CD14-positive monocyte (primary cell): ENCODE measurements around the gene ARHGAP45. TPM values are rescaled to one million over a fixed set of nuclear protein-coding genes. Genes with fewer than 3 reads are reported as not detected.

Experiments
- DNase-seq, 3 donors: peaks; one replicate each; pipeline ENCODE4 v3.0.0-alpha.2; 2011 to 2022
- H2AFZ ChIP-seq: 2 replicates; pipeline ENCODE4 v1.6.0; 2012; ENCODE audit warnings: mild to moderate bottlenecking, low read depth, low read length, inconsistent platforms; ENCODE audit not compliant: insufficient read depth, poor library complexity, severe bottlenecking
- H3K27ac ChIP-seq, 2 donors: 1 replicate in 1 of 2; 2 replicates in 1 of 2; pipeline ENCODE4 v1.5.1; 2012 to 2013; ENCODE audit warnings: low read length in 2 of 2, control low read depth in 1 of 2, inconsistent platforms in 1 of 2, low read depth in 1 of 2, mild to moderate bottlenecking in 1 of 2
- H3K27me3 ChIP-seq, 2 donors: one replicate each; pipeline versions ENCODE4 v1.6.0 to v1.6.1; 2011 to 2013; ENCODE audit warnings: low read length in 2 of 2; ENCODE audit not compliant: control insufficient read depth in 2 of 2, insufficient read depth in 2 of 2
- H3K36me3 ChIP-seq, 2 donors: replicated peaks in 1 of 2; 1 replicate in 1 of 2; 2 replicates in 1 of 2; pipeline versions ENCODE4 v1.5.1 to v1.6.1; 2012 to 2013; ENCODE audit warnings: low read length in 2 of 2, control low read depth in 1 of 2, inconsistent platforms in 1 of 2, mild to moderate bottlenecking in 1 of 2; ENCODE audit not compliant: insufficient read depth in 2 of 2, control insufficient read depth in 1 of 2
- H3K4me1 ChIP-seq, 2 donors: 1 replicate in 1 of 2; 2 replicates in 1 of 2; pipeline versions ENCODE4 v1.5.1 to v1.6.1; 2012 to 2013; ENCODE audit warnings: low read length in 2 of 2, control low read depth in 1 of 2, inconsistent platforms in 1 of 2, mild to moderate bottlenecking in 1 of 2, moderate library complexity in 1 of 2; ENCODE audit not compliant: insufficient read depth in 2 of 2, control insufficient read depth in 1 of 2
- H3K4me2 ChIP-seq: replicated peaks from 2 replicates; pipeline ENCODE3; 2012; ENCODE audit warnings: low read length, moderate library complexity, mild to moderate bottlenecking; ENCODE audit not compliant: poor library complexity, severe bottlenecking; ENCODE audit errors: extremely low read depth
- H3K4me3 ChIP-seq, 3 experiments: fragments of 200-600 bp in 1 of 3; sonication (generic) in 1 of 3; replicated peaks in 1 of 3; 1 replicate in 2 of 3; 2 replicates in 1 of 3; pipeline ENCODE4 v1.5.1; 2011 to 2013; ENCODE audit warnings: low read length in 3 of 3, mild to moderate bottlenecking in 3 of 3, control low read depth in 2 of 3, low read depth in 2 of 3, inconsistent platforms in 1 of 3, moderate library complexity in 1 of 3
- H3K79me2 ChIP-seq: 2 replicates; pipeline ENCODE4 v1.6.0; 2012; ENCODE audit warnings: mild to moderate bottlenecking, control low read depth, inconsistent platforms, low read length, moderate library complexity; ENCODE audit not compliant: insufficient read depth
- H3K9ac ChIP-seq: 2 replicates; pipeline ENCODE4 v1.6.0; 2017; ENCODE audit warnings: low read length, mild to moderate bottlenecking; ENCODE audit not compliant: insufficient read depth, poor library complexity, severe bottlenecking
- H3K9me3 ChIP-seq, 2 donors: replicated peaks in 1 of 2; 1 replicate in 1 of 2; 2 replicates in 1 of 2; pipeline versions ENCODE4 v1.5.1 to v1.6.1; 2012 to 2013; ENCODE audit warnings: low read length in 2 of 2, control low read depth in 1 of 2; ENCODE audit not compliant: control insufficient read depth in 1 of 2, insufficient read depth in 1 of 2
- H4K20me1 ChIP-seq: 2 replicates; pipeline ENCODE4 v1.6.0; 2012; ENCODE audit warnings: mild to moderate bottlenecking, low read length, control low read depth, moderate library complexity; ENCODE audit not compliant: insufficient read depth
- H3K27ac Mint-ChIP-seq, 7 donors: one replicate each; pipeline ENCODE4 v1.8.0; 2020; ENCODE audit warnings: mild to moderate bottlenecking in 7 of 7, mixed read lengths in 7 of 7, moderate library complexity in 6 of 7, inconsistent platforms in 2 of 7
- H3K27me3 Mint-ChIP-seq, 3 donors: one replicate each; pipeline ENCODE4 v1.8.0; 2021 to 2022; ENCODE audit warnings: low read depth in 3 of 3, mild to moderate bottlenecking in 3 of 3, mixed read lengths in 3 of 3, moderate library complexity in 3 of 3, inconsistent platforms in 1 of 3
- H3K36me3 Mint-ChIP-seq, 2 donors: one replicate each; pipeline ENCODE4 v1.8.0; 2020; ENCODE audit warnings: mixed read lengths in 2 of 2, inconsistent platforms in 1 of 2, mild to moderate bottlenecking in 1 of 2
- H3K4me1 Mint-ChIP-seq: one replicate; pipeline ENCODE4 v1.8.0; 2020; ENCODE audit warnings: mild to moderate bottlenecking, mixed read lengths
- H3K4me3 Mint-ChIP-seq, 2 donors: one replicate each; pipeline ENCODE4 v1.8.0; 2020; ENCODE audit warnings: mild to moderate bottlenecking in 2 of 2, mixed read lengths in 2 of 2, moderate library complexity in 1 of 2
- H3K9me3 Mint-ChIP-seq, 7 donors: one replicate each; pipeline ENCODE4 v1.8.0; 2020 to 2022; ENCODE audit warnings: mixed read lengths in 7 of 7, mild to moderate bottlenecking in 6 of 7, moderate library complexity in 6 of 7, inconsistent platforms in 2 of 7
- CTCF ChIP-seq: fragments of 200-600 bp; IDR thresholded peaks from one replicate; pipeline ENCODE4 v1.8.0; 2022; ENCODE audit warnings: antibody characterized with exemption, mild to moderate bottlenecking
- WGBS: methylation state at CpG from one replicate; pipeline ENCODE4 v1.1.5; 2013; ENCODE audit warnings: missing lambda C conversion rate; ENCODE audit not compliant: insufficient coverage; 5-methylcytosine and 5-hydroxymethylcytosine counted together
- intact Hi-C, 2 donors: fragments of 100-400 bp; cut with micrococcal nuclease; formaldehyde crosslinking; loops; one replicate each; pipeline versions ENCODE4 v1.15.0 to v1.15.1; 2023
- polyA plus RNA-seq, 3 donors: library from polyadenylated mRNA; depleted of rRNA in 1 of 3; unstranded in 2 of 3; stranded (reverse) in 1 of 3; fragments of 300-500 nt in 2 of 3; fragments of >200 nt in 1 of 3; fragmentation: Illumina TruSeq in 2 of 3; gene quantifications; 1 replicate in 2 of 3; 2 replicates in 1 of 3; pipeline ENCODE4 v1.2.3, GENCODE V29; 2012 to 2021

The ARHGAP45 gene
- polyA plus RNA-seq, 3 donors, result 108 to 308 (median 137) TPM

- H3K4me1 ChIP-seq, result peaks cover 49 to 79% of the 10 kb centered on the region in 2 donors
- Mint-ChIP-seq H3K27me3 (peaks cover 0 to 3% (median 0%) of the 10 kb centered on the region in 3 donors), H3K36me3 (peaks cover 53 to 94% of the 10 kb centered on the region in 2 donors), H3K27ac (peak overlapping the region in 6 of 7 donors; percentile 53 to 88 (median 76)), H3K4me3 (no peak overlapping the region), H3K9me3 (no peaks in the 10 kb centered on the region), H3K4me1 (peaks cover 46% of the 10 kb centered on the region)
- H3K9ac ChIP-seq, result no peak overlapping the region
- peak; percentile 56 to 77 (median 67) for DNase-seq
- peaks cover 100% of the 10 kb centered on the region for H4K20me1 ChIP-seq
- H3K27ac ChIP-seq, result peak overlapping the region; percentile 12 to 51
- H3K9me3 ChIP-seq, result no peaks in the 10 kb centered on the region
- peaks cover 88 to 89% of the 10 kb centered on the region in 2 donors for H3K36me3 ChIP-seq
- no peaks in the 10 kb centered on the region for H3K27me3 ChIP-seq
- no peak overlapping the region for H2AFZ ChIP-seq
- 63% methylated on average over 50 of the region's 51 CpGs for WGBS
- H3K79me2 ChIP-seq, result peaks cover 87% of the 10 kb centered on the region
- TF ChIP-seq CTCF, result no peak
- intact Hi-C loops, result no loop called here
- no peak overlapping the region for H3K4me2 ChIP-seq
- H3K4me3 ChIP-seq, result no peak overlapping the region
Measured at GRCh38 chr19:1082165-1082927, 15.4 kb downstream of the ARHGAP45 start.

- no peaks in the 10 kb centered on the region for H3K9me3 Mint-ChIP-seq
- TF ChIP-seq CTCF, result no peak
- Histone ChIP-seq H3K36me3 (peaks cover 81 to 82% of the 10 kb centered on the region in 2 donors), H3K4me1 (peaks cover 51 to 79% of the 10 kb centered on the region in 2 donors), H3K79me2 (peaks cover 79% of the 10 kb centered on the region), H3K27me3 (no peaks in the 10 kb centered on the region), H2AFZ (no peak overlapping the region), H3K4me2 (no peak overlapping the region), H3K9ac (no peak overlapping the region), H3K9me3 (no peaks in the 10 kb centered on the region), H3K4me3 (no peak overlapping the region), H4K20me1 (peaks cover 100% of the 10 kb centered on the region), H3K27ac (peak overlapping the region in 1 of 2 donors; percentile 51)
- peaks cover 49% of the 10 kb centered on the region for H3K4me1 Mint-ChIP-seq
- peak overlapping the region in 3 of 7 donors; percentile 32 to 43 (median 37) for H3K27ac Mint-ChIP-seq
- DNase-seq, result no peak
- H3K4me3 Mint-ChIP-seq, result no peak overlapping the region
- intact Hi-C loops, result no loop called here
- H3K27me3 Mint-ChIP-seq, result peaks cover 0 to 5% (median 0%) of the 10 kb centered on the region in 3 donors
- H3K36me3 Mint-ChIP-seq, result peaks cover 52 to 85% of the 10 kb centered on the region in 2 donors
- 87% methylated on average over 50 of the region's 59 CpGs for WGBS
Measured at GRCh38 chr19:1082928-1083816, 16.2 kb downstream of the ARHGAP45 start.
